Right atrium auricular region (tissue), 2 donors: Measurements from ENCODE around the gene MRE11. TPM values are rescaled to one million over a fixed set of nuclear protein-coding genes. Genes with fewer than 3 reads are reported as not detected.

Source experiments
- DNase-seq: peaks from one replicate; pipeline ENCODE4 v3.0.0-alpha.2; 2019; ENCODE audit warnings: low spot score
- H3K27ac ChIP-seq, 2 donors: fragments of 200-600 bp; sonication (generic); 1 replicate in 1 of 2; 2 replicates in 1 of 2; pipeline ENCODE4 v1.5.1; 2016 to 2019
- H3K27me3 ChIP-seq, 2 donors: fragments of 200-600 bp; sonication (generic); one replicate each; pipeline versions ENCODE4 v1.5.1 to v1.6.0; 2017 to 2019
- H3K36me3 ChIP-seq: fragments of 200-600 bp; sonication (generic); one replicate; pipeline ENCODE4 v1.5.1; 2016
- H3K4me1 ChIP-seq, 2 donors: fragments of 200-600 bp; sonication (generic); one replicate each; pipeline versions ENCODE4 v1.5.1 to v1.6.0; 2017 to 2019
- H3K4me3 ChIP-seq, 2 donors: fragments of 200-600 bp; sonication (generic); 1 replicate in 1 of 2; 2 replicates in 1 of 2; pipeline ENCODE4 v1.5.1; 2017 to 2019; ENCODE audit warnings: mild to moderate bottlenecking in 1 of 2, moderate library complexity in 1 of 2
- H3K9me3 ChIP-seq, 2 donors: fragments of 200-600 bp; sonication (generic); one replicate each; pipeline ENCODE4 v1.5.1; 2019
- CTCF ChIP-seq, 2 donors: fragments of 200-600 bp; sonication (generic); IDR thresholded peaks; one replicate each; pipeline ENCODE4 v1.5.1; 2019; ENCODE audit warnings: antibody characterized with exemption in 2 of 2
- total RNA-seq, 2 donors: library from RNA; depleted of rRNA; stranded (reverse); fragments of >200 nt; gene quantifications; one replicate each; pipeline ENCODE4 v1.1.0, GENCODE V29; 2016

MRE11 gene
- total RNA-seq, 2 donors from 2014 or later: 5.8 to 6.0 TPM

GRCh38 chr11:94524341-94524740 is 30.7 kb upstream of the MRE11 start:
- no peaks in the 10 kb centered on the region for H3K27me3 ChIP-seq
- no peak overlapping the region for H3K4me3 ChIP-seq
- TF ChIP-seq CTCF (IDR thresholded peaks at IDR 0.05): no peak
- H3K9me3 ChIP-seq: no peaks in the 10 kb centered on the region
- H3K4me1 ChIP-seq: peaks cover 0 to 4% of the 10 kb centered on the region in 2 donors
- no peak for DNase-seq
- no peak overlapping the region for H3K27ac ChIP-seq
- H3K36me3 ChIP-seq: no peaks in the 10 kb centered on the region

DNA sequence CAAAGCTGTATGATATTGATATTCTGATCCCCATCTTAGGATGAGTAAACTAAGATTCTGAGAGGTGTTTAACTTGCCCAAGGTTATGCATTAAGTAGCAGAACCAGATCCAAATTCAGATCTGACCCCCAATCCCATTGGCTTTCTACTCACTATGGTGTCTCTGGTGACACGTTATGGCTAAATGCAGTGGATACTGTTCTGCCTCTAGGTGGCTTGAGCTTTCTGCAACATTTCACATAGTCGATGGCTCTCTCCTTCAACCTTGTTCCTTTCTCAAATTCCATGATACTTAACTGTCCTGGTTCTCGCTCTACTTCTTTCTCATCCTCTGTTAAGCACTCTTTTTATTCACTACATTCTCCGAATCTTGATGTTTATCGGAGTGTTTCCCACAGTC is 28.0 kb upstream of the MRE11 start:
- H3K4me1 ChIP-seq: peaks cover 0 to 4% of the 10 kb centered on the region in 2 donors
- no peak overlapping the region for H3K4me3 ChIP-seq
- no peak overlapping the region for H3K27ac ChIP-seq
- no peaks in the 10 kb centered on the region for H3K27me3 ChIP-seq
- TF ChIP-seq CTCF (IDR thresholded peaks at IDR 0.05): peak in 1 of 2 donors; percentile 40
- H3K9me3 ChIP-seq: no peaks in the 10 kb centered on the region
- no peak for DNase-seq
- no peaks in the 10 kb centered on the region for H3K36me3 ChIP-seq

DNA sequence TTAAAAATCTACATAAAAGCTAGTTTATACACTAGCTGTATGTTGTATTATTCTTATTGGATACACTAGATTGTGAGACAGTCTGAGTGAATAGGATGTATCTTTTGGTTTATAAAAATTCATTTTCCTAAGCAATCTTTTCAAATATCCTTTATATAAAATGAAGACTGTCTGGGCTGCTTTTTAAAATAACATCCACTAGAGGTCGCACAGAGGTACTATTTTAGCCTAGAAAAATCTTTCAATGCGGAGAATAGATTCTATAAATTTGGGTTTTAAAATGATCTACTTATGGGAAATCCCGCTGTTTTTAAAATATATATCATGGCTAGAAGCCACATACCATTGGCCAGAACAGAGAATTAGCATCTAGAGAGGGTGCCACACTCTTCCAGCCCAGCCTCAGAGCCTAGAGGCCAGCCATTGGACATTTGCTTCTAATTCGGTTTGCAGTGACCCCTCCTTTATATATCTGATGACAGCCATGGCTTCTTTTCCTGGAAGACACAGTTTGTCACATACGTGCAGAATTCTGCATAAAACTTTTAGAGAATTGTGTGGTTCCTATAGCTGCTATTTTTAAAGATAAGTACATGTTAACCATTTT is 25.9 kb upstream of the MRE11 start:
- no peaks in the 10 kb centered on the region for H3K36me3 ChIP-seq
- no peak overlapping the region for H3K27ac ChIP-seq
- no peaks in the 10 kb centered on the region for H3K27me3 ChIP-seq
- TF ChIP-seq CTCF (IDR thresholded peaks at IDR 0.05): peak; percentile 67 to 79
- peaks cover 0 to 4% of the 10 kb centered on the region in 2 donors for H3K4me1 ChIP-seq
- H3K4me3 ChIP-seq: no peak overlapping the region
- no peaks in the 10 kb centered on the region for H3K9me3 ChIP-seq
- DNase-seq: no peak

GRCh38 chr11:94518300-94518699 is 24.7 kb upstream of the MRE11 start:
- Histone ChIP-seq H3K9me3 (no peaks in the 10 kb centered on the region), H3K27me3 (no peaks in the 10 kb centered on the region), H3K27ac (no peak overlapping the region), H3K36me3 (no peaks in the 10 kb centered on the region), H3K4me3 (no peak overlapping the region), H3K4me1 (peaks cover 0 to 4% of the 10 kb centered on the region in 2 donors)
- DNase-seq: no peak
- no peak for TF ChIP-seq CTCF (IDR thresholded peaks at IDR 0.05)

DNA sequence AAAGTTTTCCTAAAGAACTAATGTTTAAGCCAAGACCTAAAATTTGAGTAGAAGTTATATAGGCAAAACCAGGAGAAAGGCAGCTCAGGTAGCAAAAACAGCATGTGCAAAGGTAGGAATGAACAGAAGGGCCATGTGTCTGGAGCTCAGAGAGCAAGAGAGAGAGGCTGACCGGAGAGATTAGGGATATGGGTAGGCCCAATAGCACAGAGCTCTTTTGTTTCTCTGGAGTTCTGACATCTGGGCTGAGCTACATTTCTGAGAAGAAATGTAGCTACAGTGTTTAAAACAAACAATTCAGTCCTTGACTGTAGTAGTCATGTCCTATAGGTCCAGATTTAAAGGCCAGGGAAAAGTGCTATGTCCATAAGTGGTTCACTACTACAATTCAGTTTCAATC is 23.1 kb upstream of the MRE11 start:
- DNase-seq: no peak
- H3K4me3 ChIP-seq: no peak overlapping the region
- H3K36me3 ChIP-seq: no peaks in the 10 kb centered on the region
- peaks cover 0 to 17% of the 10 kb centered on the region in 2 donors for H3K4me1 ChIP-seq
- no peaks in the 10 kb centered on the region for H3K9me3 ChIP-seq
- TF ChIP-seq CTCF (IDR thresholded peaks at IDR 0.05): no peak
- H3K27me3 ChIP-seq: no peaks in the 10 kb centered on the region
- H3K27ac ChIP-seq: no peak overlapping the region

DNA sequence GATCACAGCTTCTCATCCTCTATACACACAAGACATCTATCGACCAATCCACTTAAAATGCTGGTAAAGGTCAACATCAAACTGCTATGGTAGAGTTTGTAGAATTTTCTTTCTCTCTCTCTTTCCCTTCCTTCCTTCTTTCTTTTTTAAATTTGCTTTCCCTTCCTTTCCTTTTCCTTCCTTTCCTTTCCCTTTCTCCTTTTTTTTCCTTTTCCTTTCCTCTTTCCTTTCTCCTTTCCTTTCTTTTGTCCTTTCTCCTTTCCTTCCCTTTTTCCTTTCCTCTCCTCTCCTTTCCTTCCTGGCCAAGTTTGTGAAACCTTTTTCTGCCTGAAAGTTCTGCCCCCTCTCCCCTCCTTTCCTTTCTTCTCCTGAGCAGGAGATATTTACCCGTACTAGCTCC is 21.8 kb upstream of the MRE11 start:
- no peak for TF ChIP-seq CTCF (IDR thresholded peaks at IDR 0.05)
- peaks cover 0 to 19% of the 10 kb centered on the region in 2 donors for H3K4me1 ChIP-seq
- H3K36me3 ChIP-seq: no peaks in the 10 kb centered on the region
- no peaks in the 10 kb centered on the region for H3K9me3 ChIP-seq
- H3K27me3 ChIP-seq: no peaks in the 10 kb centered on the region
- H3K27ac ChIP-seq: no peak overlapping the region
- no peak overlapping the region for H3K4me3 ChIP-seq
- no peak for DNase-seq
